Loucy (cell line): ENCODE measurements around the gene KDM6A.
"Not testable (repeated sequence)": the region's sequence is repeated elsewhere in the genome, so short reads cannot be mapped to it uniquely, and the experiment has no call there.

Source experiments
- H2AFZ ChIP-seq: fragments of 200-600 bp; sonication (generic); 2 replicates; pipeline ENCODE4 v1.6.0; 2016; ENCODE audit warnings: antibody characterized with exemption, mild to moderate bottlenecking, low read length, moderate library complexity
- H3F3A ChIP-seq: fragments of 200-600 bp; 2 replicates; pipeline ENCODE4 v1.6.0; 2016; ENCODE audit warnings: antibody characterized with exemption, low read depth, mild to moderate bottlenecking
- H3K27me3 ChIP-seq: fragments of 200-600 bp; sonication (generic); 2 replicates; pipeline ENCODE4 v1.6.1; 2014; ENCODE audit warnings: low read length, mild to moderate bottlenecking; ENCODE audit not compliant: insufficient read depth, poor library complexity, severe bottlenecking
- H3K36me3 ChIP-seq: fragments of 200-600 bp; sonication (generic); 2 replicates; pipeline ENCODE4 v1.6.1; 2016; ENCODE audit warnings: low read length; ENCODE audit not compliant: insufficient read depth
- H3K4me1 ChIP-seq: fragments of 200-600 bp; sonication (generic); 2 replicates; pipeline ENCODE4 v1.5.1; 2014; ENCODE audit warnings: low read length, mild to moderate bottlenecking; ENCODE audit not compliant: insufficient read depth, poor library complexity, severe bottlenecking
- H3K4me2 ChIP-seq: fragments of 200-600 bp; sonication (generic); 2 replicates; pipeline ENCODE4 v1.6.0; 2014; ENCODE audit warnings: antibody characterized with exemption, low read length, low read depth, mild to moderate bottlenecking; ENCODE audit not compliant: poor library complexity, severe bottlenecking
- H3K4me3 ChIP-seq: fragments of 200-600 bp; sonication (generic); 2 replicates; pipeline ENCODE4 v1.5.1; 2014; ENCODE audit warnings: low read length, mild to moderate bottlenecking, mixed read lengths; ENCODE audit not compliant: poor library complexity, severe bottlenecking
- H3K79me2 ChIP-seq: fragments of 200-600 bp; sonication (generic); 2 replicates; pipeline ENCODE4 v1.6.1; 2014; ENCODE audit warnings: low read length; ENCODE audit not compliant: insufficient read depth
- H3K9ac ChIP-seq: fragments of 200-600 bp; sonication (generic); 2 replicates; pipeline ENCODE4 v1.6.0; 2014; ENCODE audit warnings: mild to moderate bottlenecking, low read depth, low read length, moderate library complexity; ENCODE audit not compliant: poor library complexity, severe bottlenecking
- H3K9me2 ChIP-seq: fragments of 200-600 bp; sonication (generic); replicated peaks from 2 replicates; pipeline ENCODE4 v1.6.1; 2016; ENCODE audit warnings: low read depth, low read length, mixed read lengths
- H3K9me3 ChIP-seq: fragments of 200-600 bp; sonication (generic); 2 replicates; pipeline ENCODE4 v1.6.1; 2014; ENCODE audit warnings: mild to moderate bottlenecking, antibody characterized with exemption, low read length, low read depth; ENCODE audit not compliant: insufficient read depth
- H4K20me1 ChIP-seq: fragments of 200-600 bp; sonication (generic); 2 replicates; pipeline ENCODE4 v1.6.0; 2014; ENCODE audit warnings: antibody characterized with exemption, low read length, mild to moderate bottlenecking; ENCODE audit not compliant: insufficient read depth, poor library complexity, severe bottlenecking
- EZH2phosphoT487 ChIP-seq: fragments of 200-600 bp; IDR thresholded peaks from 2 replicates; pipeline ENCODE4 v1.6.1; 2018; ENCODE audit warnings: antibody characterized with exemption, mild to moderate bottlenecking, moderate library complexity, borderline replicate concordance
- TF ChIP-seq, protein P1 (sequence below): fragments of 200-600 bp; sonication (generic); conservative IDR thresholded peaks from 2 replicates; pipeline ENCODE4 v1.5.1; 2014; ENCODE audit warnings: mild to moderate bottlenecking, antibody characterized with exemption, low read length

KDM6A gene

DNA sequence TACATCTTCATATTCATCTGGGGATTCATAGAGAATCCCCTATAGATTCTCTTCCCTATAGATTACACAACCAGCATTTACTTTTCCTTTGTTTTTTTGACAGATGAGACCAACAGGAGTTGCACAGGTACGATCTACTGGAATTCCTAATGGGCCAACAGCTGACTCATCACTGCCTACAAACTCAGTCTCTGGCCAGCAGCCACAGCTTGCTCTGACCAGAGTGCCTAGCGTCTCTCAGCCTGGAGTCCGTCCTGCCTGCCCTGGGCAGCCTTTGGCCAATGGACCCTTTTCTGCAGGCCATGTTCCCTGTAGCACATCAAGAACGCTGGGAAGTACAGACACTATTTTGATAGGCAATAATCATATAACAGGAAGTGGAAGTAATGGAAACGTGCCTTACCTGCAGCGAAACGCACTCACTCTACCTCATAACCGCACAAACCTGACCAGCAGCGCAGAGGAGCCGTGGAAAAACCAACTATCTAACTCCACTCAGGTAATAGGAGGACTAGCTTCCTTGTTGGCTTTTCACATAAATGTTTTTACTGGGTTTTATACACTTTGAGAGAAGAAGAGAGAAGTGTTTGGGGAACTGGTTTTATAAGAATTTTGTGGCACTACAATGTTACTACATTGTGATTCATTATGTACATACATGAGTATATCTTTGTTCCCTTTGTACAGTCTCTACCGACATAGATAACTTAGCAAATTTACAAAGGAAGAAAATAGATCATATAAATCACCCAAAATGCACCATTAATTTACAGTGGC, 190.5 kb downstream of the KDM6A start:
- no peak for TF ChIP-seq EZH2phosphoT487
- TF ChIP-seq, protein P1, sequence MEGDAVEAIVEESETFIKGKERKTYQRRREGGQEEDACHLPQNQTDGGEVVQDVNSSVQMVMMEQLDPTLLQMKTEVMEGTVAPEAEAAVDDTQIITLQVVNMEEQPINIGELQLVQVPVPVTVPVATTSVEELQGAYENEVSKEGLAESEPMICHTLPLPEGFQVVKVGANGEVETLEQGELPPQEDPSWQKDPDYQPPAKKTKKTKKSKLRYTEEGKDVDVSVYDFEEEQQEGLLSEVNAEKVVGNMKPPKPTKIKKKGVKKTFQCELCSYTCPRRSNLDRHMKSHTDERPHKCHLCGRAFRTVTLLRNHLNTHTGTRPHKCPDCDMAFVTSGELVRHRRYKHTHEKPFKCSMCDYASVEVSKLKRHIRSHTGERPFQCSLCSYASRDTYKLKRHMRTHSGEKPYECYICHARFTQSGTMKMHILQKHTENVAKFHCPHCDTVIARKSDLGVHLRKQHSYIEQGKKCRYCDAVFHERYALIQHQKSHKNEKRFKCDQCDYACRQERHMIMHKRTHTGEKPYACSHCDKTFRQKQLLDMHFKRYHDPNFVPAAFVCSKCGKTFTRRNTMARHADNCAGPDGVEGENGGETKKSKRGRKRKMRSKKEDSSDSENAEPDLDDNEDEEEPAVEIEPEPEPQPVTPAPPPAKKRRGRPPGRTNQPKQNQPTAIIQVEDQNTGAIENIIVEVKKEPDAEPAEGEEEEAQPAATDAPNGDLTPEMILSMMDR = no peak
- H3K4me1 ChIP-seq = no peaks in the 10 kb centered on the region
- H4K20me1 ChIP-seq = no peaks in the 10 kb centered on the region
- no peaks in the 10 kb centered on the region for H3K79me2 ChIP-seq
- H3K9ac ChIP-seq = no peak overlapping the region
- peaks cover 60% of the 10 kb centered on the region; the same call in 1 of the 2 replicates for H3K36me3 ChIP-seq
- no peaks in the 10 kb centered on the region for H3F3A ChIP-seq
- H3K27me3 ChIP-seq = no peaks in the 10 kb centered on the region
- H3K4me2 ChIP-seq = no peak overlapping the region
- H3K4me3 ChIP-seq = no peak overlapping the region
- H2AFZ ChIP-seq = no peak overlapping the region
- H3K9me2 ChIP-seq = no peaks in the 10 kb centered on the region
- no peaks in the 10 kb centered on the region for H3K9me3 ChIP-seq

DNA sequence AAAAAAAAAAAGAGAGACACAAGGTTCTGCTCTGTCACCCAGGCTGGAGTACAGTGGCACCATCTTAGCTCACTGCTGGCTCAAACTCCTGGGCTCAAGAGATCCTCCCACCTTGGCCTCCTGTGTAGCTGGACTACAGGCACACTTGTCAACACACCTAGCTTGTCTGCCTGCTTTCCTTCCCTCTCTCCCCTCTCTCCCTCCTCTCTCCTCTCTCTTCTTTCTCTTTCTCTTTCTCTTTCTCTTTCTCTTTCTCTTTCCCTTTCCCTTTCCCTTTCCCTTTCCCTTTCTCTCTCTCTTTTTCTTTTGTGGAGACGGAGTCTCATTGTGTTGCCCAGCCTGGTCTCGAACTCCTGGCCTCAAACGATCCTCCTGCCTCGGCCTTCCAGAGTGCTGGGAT, 195.6 kb downstream of the KDM6A start:
- H3K36me3 ChIP-seq = peaks cover 48% of the 10 kb centered on the region; the same call in 1 of the 2 replicates

DNA sequence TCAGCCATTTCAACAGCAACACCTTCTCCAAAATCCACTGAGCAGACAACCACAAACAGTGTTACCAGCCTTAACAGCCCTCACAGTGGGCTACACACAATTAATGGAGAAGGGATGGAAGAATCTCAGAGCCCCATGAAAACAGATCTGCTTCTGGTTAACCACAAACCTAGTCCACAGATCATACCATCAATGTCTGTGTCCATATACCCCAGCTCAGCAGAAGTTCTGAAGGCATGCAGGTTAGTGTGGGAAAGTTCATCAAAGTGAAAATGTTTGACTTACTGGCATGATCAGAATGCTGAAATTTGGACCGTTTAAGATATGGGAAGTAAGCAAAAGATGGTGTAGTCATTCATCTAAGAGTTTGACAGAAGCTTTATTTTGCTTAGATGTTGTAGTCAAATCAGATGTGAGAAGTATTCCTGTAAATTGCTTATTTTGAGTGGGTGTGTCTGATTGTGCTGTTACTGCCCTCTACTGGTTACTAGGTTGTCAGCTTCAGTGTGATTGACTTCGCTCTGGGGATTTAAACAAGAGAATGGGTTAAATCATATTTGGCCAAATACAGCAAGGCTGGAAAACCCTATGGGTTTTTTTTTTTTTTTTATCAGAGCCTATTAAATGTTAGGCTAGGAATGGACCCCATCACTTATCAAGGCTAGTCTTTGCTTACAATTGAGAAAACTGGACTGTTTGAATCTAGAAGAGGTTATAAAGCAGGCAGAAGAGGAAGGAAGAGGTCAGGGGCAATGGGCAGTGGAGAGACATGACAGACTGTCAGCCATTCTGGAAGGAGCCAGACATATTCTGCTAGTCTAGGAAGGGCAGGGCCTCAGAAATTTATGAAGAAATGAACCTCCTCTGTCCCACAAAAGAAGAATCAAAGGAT, 197.4 kb downstream of the KDM6A start:
- H3K4me2 ChIP-seq = no peak overlapping the region
- no peak for TF ChIP-seq EZH2phosphoT487
- TF ChIP-seq, protein P1 = peak; percentile 65

More for the DNA sequence above, 195.6 kb downstream of the KDM6A start:
- Histone ChIP-seq H4K20me1 (peaks cover 12% of the 10 kb centered on the region), H3K4me1 (no peaks in the 10 kb centered on the region), H3K27me3 (no peaks in the 10 kb centered on the region), H3K9me3 (no peaks in the 10 kb centered on the region), H3K4me2 (no peak overlapping the region), H3K79me2 (no peaks in the 10 kb centered on the region), H3F3A (no peaks in the 10 kb centered on the region), H2AFZ (no peak overlapping the region), H3K4me3 (no peak overlapping the region), H3K9me2 (no peaks in the 10 kb centered on the region), H3K9ac (no peak overlapping the region)
- no peak for TF ChIP-seq EZH2phosphoT487
- TF ChIP-seq, protein P1 = no peak

DNA sequence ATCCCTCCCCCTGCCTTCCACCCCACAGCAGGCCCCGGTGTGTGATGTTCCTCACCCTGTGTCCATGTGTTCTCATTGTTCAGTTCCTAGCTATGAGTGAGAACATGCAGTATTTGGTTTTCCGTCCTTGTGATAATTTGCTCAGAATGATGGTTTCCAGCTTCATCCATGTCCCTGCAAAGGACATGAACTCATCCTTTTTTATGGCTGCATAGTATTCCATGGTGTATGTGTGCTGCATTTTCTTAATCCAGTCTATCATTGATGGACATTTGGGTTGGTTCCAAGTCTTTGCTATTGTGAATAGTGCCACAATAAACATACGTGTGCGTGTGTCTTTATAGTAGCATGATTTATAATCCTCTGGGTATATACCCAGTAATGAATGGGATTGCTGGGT, 200.0 kb downstream of the KDM6A start:
- H3K9me2 ChIP-seq, H3K9ac ChIP-seq, H3K27me3 ChIP-seq, H3F3A ChIP-seq, H3K4me1 ChIP-seq, H2AFZ ChIP-seq, H3K4me3 ChIP-seq, H3K4me2 ChIP-seq, H3K9me3 ChIP-seq, H3K79me2 ChIP-seq: not testable (repeated sequence)
- Histone ChIP-seq H4K20me1 (peaks cover 17% of the 10 kb centered on the region), H3K36me3 (peaks cover 29% of the 10 kb centered on the region; the same call in 1 of the 2 replicates)

More for the DNA sequence above, 197.4 kb downstream of the KDM6A start:
- Histone ChIP-seq H2AFZ (no peak overlapping the region), H3F3A (no peaks in the 10 kb centered on the region), H3K27me3 (no peaks in the 10 kb centered on the region), H3K9ac (no peak overlapping the region), H3K4me1 (no peaks in the 10 kb centered on the region), H3K9me3 (no peaks in the 10 kb centered on the region), H4K20me1 (peaks cover 17% of the 10 kb centered on the region), H3K4me3 (no peak overlapping the region), H3K79me2 (no peaks in the 10 kb centered on the region), H3K36me3 (peaks cover 30% of the 10 kb centered on the region; the same call in 1 of the 2 replicates), H3K9me2 (no peaks in the 10 kb centered on the region)
